ENCODE data around the gene ZNF785. TPM values are rescaled to one million over a fixed set of nuclear protein-coding genes. Genes with fewer than 3 reads are reported as not detected.

Gene ZNF785
- total and polyA plus RNA-seq, 2 donors (not counting 3 experiments of a cell fraction or from before 2014, with no cell fraction given) = 7.8 to 21.9 TPM

- dilution Hi-C loops (cut with MboI; ENCODE audit: extremely low pct_ligation_motif_present, low sequenced_read_pairs) (no loop called here), intact Hi-C loops (cut with micrococcal nuclease) (no loop called here)
- H3K27me3 ChIP-seq (ENCODE audit: control insufficient read depth in 2 of 2, insufficient read depth in 2 of 2, low read length in 2 of 2) = no peaks in the 10 kb centered on the region
- TF ChIP-seq MYC (IDR thresholded peaks at IDR 0.05; ENCODE audit: low read depth, low read length) (no peak), EZH2 (IDR thresholded peaks at IDR 0.05; ENCODE audit: borderline replicate concordance, low read depth, low read length, severe bottlenecking) (no peak), GATA2 (IDR thresholded peaks at IDR 0.05; ENCODE audit: insufficient read depth, insufficient read length, low read depth, low read length) (no peak), JUN (IDR thresholded peaks at IDR 0.05; ENCODE audit: borderline replicate concordance, insufficient read depth, insufficient read length, low read depth) (no peak)
- peaks cover 12% of the 10 kb centered on the region for H3K4me1 ChIP-seq (ENCODE audit: control insufficient read depth, extremely low read depth, insufficient read depth, low read length)
- POLR2A ChIA-PET = interaction anchor here (2.2 kb wide), 1 partner anchor 22 kb away, joined by 13 read pairs; the partner anchor contains the start of gene ZNF747
- peaks cover 3 to 9% of the 10 kb centered on the region in 2 experiments for H3K36me3 ChIP-seq (ENCODE audit: control insufficient read depth in 2 of 2, extremely low read depth in 1 of 2, insufficient read depth in 2 of 2, low read length in 2 of 2)
- no TSS peak for BruUV-seq (replicated peaks)
- no peak for FAIRE-seq
- peak overlapping the region; percentile 67 to 89 (median 75) for H3K4me3 ChIP-seq (replicated peaks in 1 of 3; ENCODE audit: insufficient read depth in 1 of 3, low read depth in 1 of 3, low read length in 3 of 3)
- H3K9ac ChIP-seq (replicated peaks; ENCODE audit: extremely low read depth, insufficient read depth, low read length) = peak overlapping the region; percentile 92
- CTCF ChIA-PET = interaction anchor here (1.2 to 2.6 kb wide), 7 partner anchors 11 to 148 kb away, joined by 3 to 27 read pairs (median 10); partner anchors contain the start of genes DCTPP1, ZNF688 and ZNF747
- no peak for DNase-seq (ENCODE audit: low read depth, low spot score)
- H4K20me1 ChIP-seq (replicated peaks; ENCODE audit: control insufficient read depth, extremely low read depth, insufficient read depth, low read length) = no peaks in the 10 kb centered on the region
- peak overlapping the region; percentile 50 for H3K4me2 ChIP-seq (ENCODE audit: insufficient read depth, low read length)
- no peaks in the 10 kb centered on the region for H3K9me1 ChIP-seq (replicated peaks; ENCODE audit: control insufficient read depth, extremely low read depth, insufficient read depth, low read length)
- H2AFZ ChIP-seq (ENCODE audit: low read depth, low read length) = peak overlapping the region; percentile 68
- peaks cover 23% of the 10 kb centered on the region for H3K79me2 ChIP-seq (ENCODE audit: control insufficient read depth, insufficient read depth, low read length)
- H3K9me3 ChIP-seq (replicated peaks; ENCODE audit: control insufficient read depth, insufficient read depth, low read length) = no peaks in the 10 kb centered on the region
- H3K27ac ChIP-seq (ENCODE audit: insufficient read depth, low read depth, low read length) = peak overlapping the region; percentile 83
Measured at GRCh38 chr16:30557707-30557956, 27.9 kb downstream of the ZNF785 start.

- Histone ChIP-seq H3K9me3 (replicated peaks; ENCODE audit: control insufficient read depth, insufficient read depth, low read length) (no peaks in the 10 kb centered on the region), H3K27ac (ENCODE audit: insufficient read depth, low read depth, low read length) (no peak overlapping the region), H2AFZ (ENCODE audit: low read depth, low read length) (no peak overlapping the region), H3K27me3 (ENCODE audit: control insufficient read depth in 2 of 2, insufficient read depth in 2 of 2, low read length in 2 of 2) (no peaks in the 10 kb centered on the region), H3K9ac (replicated peaks; ENCODE audit: extremely low read depth, insufficient read depth, low read length) (no peak overlapping the region), H3K36me3 (ENCODE audit: control insufficient read depth in 2 of 2, extremely low read depth in 1 of 2, insufficient read depth in 2 of 2, low read length in 2 of 2) (peaks cover 3 to 9% of the 10 kb centered on the region in 2 experiments), H3K4me3 (replicated peaks in 1 of 3; ENCODE audit: insufficient read depth in 1 of 3, low read depth in 1 of 3, low read length in 3 of 3) (no peak overlapping the region), H3K79me2 (ENCODE audit: control insufficient read depth, insufficient read depth, low read length) (peaks cover 23% of the 10 kb centered on the region), H3K9me1 (replicated peaks; ENCODE audit: control insufficient read depth, extremely low read depth, insufficient read depth, low read length) (no peaks in the 10 kb centered on the region), H3K4me1 (ENCODE audit: control insufficient read depth, extremely low read depth, insufficient read depth, low read length) (peaks cover 12% of the 10 kb centered on the region), H4K20me1 (replicated peaks; ENCODE audit: control insufficient read depth, extremely low read depth, insufficient read depth, low read length) (no peaks in the 10 kb centered on the region), H3K4me2 (ENCODE audit: insufficient read depth, low read length) (no peak overlapping the region)
- ChIA-PET CTCF (no interaction called here), POLR2A (no interaction called here)
- no peak for FAIRE-seq
- dilution Hi-C loops (cut with MboI; ENCODE audit: extremely low pct_ligation_motif_present, low sequenced_read_pairs) = no loop called here
- TF ChIP-seq FOS (IDR thresholded peaks at IDR 0.05; ENCODE audit: borderline replicate concordance, insufficient read depth, low read length) (no peak), MYC (IDR thresholded peaks at IDR 0.05; ENCODE audit: low read depth, low read length) (no peak), CTCF (IDR thresholded peaks at IDR 0.05; ENCODE audit: extremely low read depth in 1 of 2, insufficient read depth in 1 of 2, low read depth in 1 of 2, low read length in 2 of 2) (no peak), GATA2 (IDR thresholded peaks at IDR 0.05; ENCODE audit: insufficient read depth, insufficient read length, low read depth, low read length) (no peak), POLR2AphosphoS5 (IDR thresholded peaks at IDR 0.05; ENCODE audit: insufficient read depth, low read depth, low read length) (no peak), EZH2 (IDR thresholded peaks at IDR 0.05; ENCODE audit: borderline replicate concordance, low read depth, low read length, severe bottlenecking) (no peak), MAX (IDR thresholded peaks at IDR 0.05; ENCODE audit: insufficient read depth, insufficient read length) (no peak), JUN (IDR thresholded peaks at IDR 0.05; ENCODE audit: borderline replicate concordance, insufficient read depth, insufficient read length, low read depth) (no peak), POLR2A (IDR thresholded peaks at IDR 0.05; ENCODE audit: low read depth, low read length) (no peak)
- no peak for DNase-seq (ENCODE audit: low read depth, low spot score)
- intact Hi-C loops (cut with micrococcal nuclease) = no loop called here
- BruUV-seq (replicated peaks) = no TSS peak
Measured at GRCh38 chr16:30556125-30556473, 29.4 kb downstream of the ZNF785 start.
